GM21367 (cell line): ENCODE data around the gene LDLRAD3.
"Not testable (repeated sequence)": the region's sequence is repeated elsewhere in the genome, so short reads cannot be mapped to it uniquely, and the experiment has no call there.

Experiments
- ATAC-seq: cut with Tn5 transposase; IDR thresholded peaks from one replicate; pipeline ENCODE4 v1.9.1; 2021; ENCODE audit not compliant: unreplicated experiment

LDLRAD3 gene

GRCh38 chr11:35943713-35944502, at the start of gene LDLRAD3:
LDLRAD3 (plus strand) TSS chr11:35944062; CDS start chr11:35944099, 37 bp downstream.
- peak; percentile 78 for ATAC-seq

GRCh38 chr11:35897019-35897418, 46.8 kb upstream of the LDLRAD3 start:
- no peak for ATAC-seq

DNA sequence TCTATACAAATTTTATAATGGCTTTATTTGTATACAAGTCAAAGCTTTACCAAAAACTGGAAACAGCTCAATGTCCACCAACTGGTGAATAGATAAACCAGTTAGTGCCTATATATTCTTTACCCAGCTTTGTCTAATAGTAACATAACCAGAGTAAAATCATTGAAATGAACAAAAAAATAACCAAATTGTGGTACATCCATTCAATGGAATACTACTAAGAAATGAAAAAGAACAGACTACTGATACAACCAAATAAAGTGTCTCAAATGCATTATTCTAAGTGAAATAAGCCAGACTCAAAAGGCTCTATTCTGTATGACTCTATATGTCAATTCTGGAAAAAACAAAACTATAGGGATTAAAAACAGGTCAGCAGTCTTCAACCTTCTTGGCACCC, 40.9 kb upstream of the LDLRAD3 start:
- ATAC-seq: no peak

GRCh38 chr11:35905646-35906276, 38.1 kb upstream of the LDLRAD3 start:
- ATAC-seq: no peak

- no peak for ATAC-seq
Observed at GRCh38 chr11:35906277-35906661, 37.6 kb upstream of the LDLRAD3 start.

GRCh38 chr11:35906681-35907080, 37.2 kb upstream of the LDLRAD3 start:
- ATAC-seq: no peak

- peak; percentile 88 for ATAC-seq
Observed at GRCh38 chr11:35907648-35908431, 36.0 kb upstream of the LDLRAD3 start.

- not testable (repeated sequence) for ATAC-seq
Observed at GRCh38 chr11:35908432-35908771, 35.5 kb upstream of the LDLRAD3 start.

DNA sequence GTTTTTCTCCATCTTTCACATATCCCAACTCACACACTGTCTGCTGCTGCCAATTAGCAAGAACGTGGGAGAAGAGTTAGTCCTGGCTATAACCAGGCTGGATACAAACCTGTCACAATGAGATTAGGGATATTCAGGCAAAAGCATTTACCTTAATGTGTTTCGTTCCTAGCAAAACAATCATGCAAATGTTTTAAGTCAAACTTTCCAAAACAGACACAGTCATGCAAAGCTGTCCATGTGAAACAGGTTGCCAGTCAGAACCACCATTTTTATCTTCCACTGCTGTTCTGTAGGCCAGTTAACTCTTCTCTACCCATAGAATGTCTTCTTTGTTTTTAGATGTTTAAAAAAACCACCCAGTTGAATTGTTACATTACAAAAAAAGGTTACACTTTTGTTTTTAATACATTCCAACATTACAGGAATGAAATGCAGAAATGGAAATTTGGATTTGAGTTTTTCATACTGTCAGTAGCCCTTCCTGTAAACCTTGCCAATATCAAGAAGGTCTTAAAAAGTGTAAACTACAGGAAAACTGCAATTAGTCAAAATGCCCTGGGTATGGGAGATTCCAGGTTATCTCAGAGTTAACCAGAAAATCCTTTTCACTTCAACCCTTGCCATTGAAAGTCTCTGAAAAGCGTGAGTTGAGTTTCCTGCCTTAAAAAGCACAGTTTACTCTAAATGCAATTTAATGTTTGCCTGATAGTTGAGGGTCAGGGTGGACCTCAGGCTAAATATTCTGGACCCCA, 34.2 kb upstream of the LDLRAD3 start:
- ATAC-seq: no peak

- no peak for ATAC-seq
Observed at GRCh38 chr11:35911013-35911412, 32.8 kb upstream of the LDLRAD3 start.

DNA sequence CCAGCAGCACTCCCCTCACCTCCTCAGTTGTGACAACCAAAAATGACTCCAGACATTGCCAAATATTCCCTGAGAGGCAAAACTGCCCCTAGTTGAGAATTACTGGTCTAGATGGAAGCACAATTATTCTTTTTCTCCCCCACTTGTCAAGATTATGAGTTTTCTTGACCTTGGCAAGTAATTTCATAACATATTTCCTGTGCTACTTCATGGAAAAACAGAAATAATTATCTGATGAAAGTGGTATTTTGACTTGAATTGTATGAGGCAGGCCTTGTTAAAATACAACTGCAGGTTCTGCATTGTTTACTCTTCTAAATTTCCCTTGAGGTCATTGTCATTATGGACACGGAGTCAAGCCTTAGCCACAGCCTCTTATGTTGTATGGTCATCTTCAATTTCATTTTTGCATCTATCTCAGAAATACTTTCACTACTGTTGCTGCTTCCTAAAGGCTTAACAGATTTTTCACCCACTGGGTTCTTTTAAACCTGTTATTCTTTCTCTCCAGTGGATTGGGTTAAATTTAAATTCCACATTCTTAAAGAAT, 32.2 kb upstream of the LDLRAD3 start:
- ATAC-seq: no peak

DNA sequence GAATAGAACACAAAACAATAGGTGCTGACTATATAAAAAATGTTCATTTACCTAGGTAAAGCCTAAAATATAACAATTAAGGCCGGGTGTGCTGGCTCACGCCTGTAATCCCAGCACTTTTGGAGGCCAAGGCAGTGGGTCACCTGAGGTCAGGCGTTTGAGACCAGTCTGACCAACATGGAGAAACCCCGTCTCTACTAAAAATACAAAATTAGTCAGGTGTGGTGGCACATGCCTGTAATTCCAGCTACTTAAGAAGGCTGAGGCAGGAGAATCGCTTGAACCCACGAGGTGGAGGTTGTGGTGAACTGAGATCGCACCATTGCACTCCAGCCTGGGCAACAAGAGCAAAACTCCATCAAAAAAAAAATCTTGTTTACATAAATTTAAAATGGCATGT, 31.4 kb upstream of the LDLRAD3 start:
- not testable (repeated sequence) for ATAC-seq

- no peak for ATAC-seq
Observed at GRCh38 chr11:35912883-35913624, 30.8 kb upstream of the LDLRAD3 start.

DNA sequence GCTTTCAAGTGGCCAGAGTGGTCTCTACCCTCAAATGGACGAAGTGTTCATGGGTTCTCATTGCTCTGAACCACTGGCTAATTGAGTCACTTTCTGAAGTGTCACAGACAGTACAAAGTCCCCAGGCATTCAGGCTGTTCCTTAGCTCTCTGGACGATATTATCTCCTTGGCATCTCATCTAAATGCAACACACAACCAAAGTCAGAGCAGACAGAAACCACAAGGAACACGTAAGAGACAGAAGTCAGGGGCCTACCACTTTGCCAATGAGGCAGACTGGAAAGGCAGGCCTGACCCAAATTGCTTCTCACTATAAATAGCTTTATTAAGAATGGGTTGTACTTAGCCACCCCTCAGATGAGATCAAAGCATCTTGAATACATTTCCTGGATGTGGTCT, 29.0 kb upstream of the LDLRAD3 start:
- no peak for ATAC-seq

GRCh38 chr11:35916270-35916669, 27.6 kb upstream of the LDLRAD3 start:
- no peak for ATAC-seq

GRCh38 chr11:35917676-35918075, 26.2 kb upstream of the LDLRAD3 start:
- peak; percentile 47 for ATAC-seq

DNA sequence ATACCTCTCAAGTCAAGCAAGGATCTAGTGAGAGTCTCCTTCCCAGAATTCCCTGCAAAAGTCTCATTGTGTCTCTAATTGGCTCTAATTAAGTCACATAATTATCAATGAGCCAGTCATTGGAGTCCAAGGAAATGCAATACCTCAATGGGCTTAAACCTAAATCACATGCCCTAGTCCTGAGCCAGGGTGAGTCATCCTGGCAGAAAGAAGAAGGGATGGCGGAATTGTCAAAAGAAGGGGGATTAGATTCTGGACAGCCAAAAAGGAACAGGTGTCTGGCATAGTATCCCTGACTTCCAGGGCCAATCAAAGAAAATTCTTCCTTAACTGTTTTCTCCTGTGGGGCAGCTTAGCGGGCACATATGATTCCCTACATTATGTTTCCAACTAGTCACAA, 25.1 kb upstream of the LDLRAD3 start:
- no peak for ATAC-seq

GRCh38 chr11:35919244-35919643, 24.6 kb upstream of the LDLRAD3 start:
- ATAC-seq: no peak

- ATAC-seq: no peak
Observed at GRCh38 chr11:35923452-35923851, 20.4 kb upstream of the LDLRAD3 start.

DNA sequence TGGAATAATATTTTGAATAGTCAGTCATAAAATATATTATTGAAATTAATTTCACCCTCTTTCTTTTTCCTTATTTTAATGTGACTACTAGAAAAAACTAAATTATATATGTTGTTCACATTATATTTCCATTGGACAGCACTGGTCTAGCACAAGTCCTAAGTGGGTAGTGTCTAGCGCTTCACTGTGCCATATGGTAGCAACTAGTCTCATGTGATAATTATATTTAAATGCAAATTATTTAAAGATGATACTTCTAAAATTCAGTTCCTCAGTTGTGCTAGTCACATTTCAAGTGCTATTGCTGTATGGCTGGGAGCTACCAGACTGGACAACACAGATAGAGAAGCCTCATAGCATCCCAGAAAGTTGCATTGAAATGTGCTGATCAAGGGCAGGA, 19.1 kb upstream of the LDLRAD3 start:
- no peak for ATAC-seq
